Measurements from ENCODE around the gene SF3B5.
"Not testable (repeated sequence)": the region's sequence is repeated elsewhere in the genome, so short reads cannot be mapped to it uniquely, and the experiment has no call there.

SF3B5 gene

GRCh38 chr6:144095134-144096002, at the start of gene SF3B5:
SF3B5 (minus strand) TSS chr6:144095573; CDS start chr6:144095497, 76 bp downstream.
- peak; percentile 88 to 95 (median 94) for DNase-seq (ENCODE audit: low read depth in 3 of 3)

DNA sequence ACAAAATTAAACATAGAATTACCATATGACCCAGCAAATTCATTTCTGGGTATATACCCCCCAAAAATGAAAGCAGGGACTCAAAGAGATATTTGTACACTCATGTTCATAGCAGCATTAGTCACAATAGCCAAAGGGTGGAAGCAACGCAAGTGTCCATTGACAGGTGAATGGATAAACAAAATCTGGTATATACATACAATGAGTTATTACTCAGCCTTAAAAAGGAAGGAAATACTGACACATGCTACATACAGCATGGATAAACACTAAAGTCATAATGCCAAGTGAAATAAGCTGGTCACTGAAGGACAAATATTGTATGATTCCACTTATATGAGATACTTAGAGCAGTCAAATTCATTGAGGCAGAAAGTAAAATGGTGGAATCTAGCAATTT, 49.6 kb upstream of the SF3B5 start:
- no peak for DNase-seq (ENCODE audit: low read depth in 3 of 3)

GRCh38 chr6:144143878-144144277, 48.5 kb upstream of the SF3B5 start:
- no peak for DNase-seq (ENCODE audit: low read depth in 3 of 3)

DNA sequence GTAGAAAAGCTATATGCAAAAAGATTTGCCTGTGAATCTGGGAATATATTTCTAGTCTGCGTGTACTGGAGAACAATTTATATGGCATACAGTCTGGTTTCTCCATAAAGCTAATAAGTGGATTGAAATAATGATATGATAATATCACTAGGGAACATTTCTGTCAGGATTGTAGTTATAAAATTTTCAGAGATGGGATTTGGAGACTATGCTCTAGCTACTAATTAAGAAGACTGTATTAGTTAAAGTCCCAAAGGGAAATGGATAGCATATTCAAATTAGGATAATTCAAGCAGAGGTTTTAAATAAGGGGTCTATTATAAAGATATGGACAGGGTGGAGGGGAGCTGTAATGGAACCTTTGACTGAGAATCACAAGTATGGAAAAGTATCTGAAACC, 47.7 kb upstream of the SF3B5 start:
- no peak for DNase-seq (ENCODE audit: low read depth in 3 of 3)

DNA sequence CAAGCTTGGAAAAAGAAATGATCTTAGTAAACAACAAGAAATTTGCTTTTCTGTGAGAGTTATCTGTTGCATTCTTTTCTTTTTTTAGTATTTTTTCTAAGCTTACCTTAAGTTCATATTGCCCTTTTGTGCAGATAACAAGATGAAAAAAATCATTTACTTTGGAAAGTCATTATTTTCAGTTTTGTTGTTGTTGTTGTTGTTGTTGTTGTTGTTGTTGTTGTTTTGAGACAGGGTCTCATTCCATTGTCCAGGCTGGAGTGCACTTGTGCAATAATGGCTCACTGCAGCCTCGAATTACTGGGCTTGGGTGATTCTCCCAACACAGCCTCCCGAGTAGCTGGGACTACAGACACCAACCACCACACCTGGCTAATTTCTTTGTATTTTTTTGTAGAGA, 46.1 kb upstream of the SF3B5 start:
- DNase-seq (ENCODE audit: low read depth in 3 of 3) = no peak

- no peak for DNase-seq (ENCODE audit: low read depth in 3 of 3)
These were observed 45.5 kb upstream of the SF3B5 start for GRCh38 chr6:144140867-144141266.

DNA sequence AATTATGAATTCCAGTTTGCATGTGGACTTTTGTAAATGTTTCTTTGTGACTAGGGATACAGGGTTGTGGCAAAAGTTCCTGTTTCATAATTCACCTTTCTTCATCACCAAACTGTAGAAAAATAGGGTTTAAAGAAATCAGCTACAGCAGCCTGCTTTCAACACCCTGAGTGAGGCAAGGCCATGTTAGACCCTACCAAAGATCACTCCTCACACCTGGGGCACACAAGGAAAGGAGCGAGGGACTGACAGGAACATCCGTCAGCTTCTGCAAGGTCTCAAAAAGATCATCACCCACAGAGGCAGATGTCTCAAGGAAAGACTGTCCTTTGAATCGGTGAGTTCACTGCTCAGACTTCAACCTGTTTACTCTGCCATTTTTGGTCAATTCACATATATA, 44.4 kb upstream of the SF3B5 start:
- DNase-seq (ENCODE audit: low read depth in 3 of 3) = no peak

GRCh38 chr6:144138542-144138941, 43.2 kb upstream of the SF3B5 start:
- DNase-seq (ENCODE audit: low read depth in 3 of 3) = no peak

GRCh38 chr6:144134737-144135136, 39.4 kb upstream of the SF3B5 start:
- no peak for DNase-seq (ENCODE audit: low read depth in 3 of 3)

GRCh38 chr6:144134176-144134575, 38.8 kb upstream of the SF3B5 start:
- DNase-seq (ENCODE audit: low read depth in 3 of 3) = no peak

GRCh38 chr6:144133225-144133821, 38.0 kb upstream of the SF3B5 start:
- no peak for DNase-seq (ENCODE audit: low read depth in 3 of 3)

- DNase-seq (ENCODE audit: low read depth in 3 of 3) = not testable (repeated sequence)
These were observed 36.9 kb upstream of the SF3B5 start for GRCh38 chr6:144132167-144132690.

- DNase-seq (ENCODE audit: low read depth in 3 of 3) = no peak
These were observed 35.9 kb upstream of the SF3B5 start for GRCh38 chr6:144131248-144131709.

DNA sequence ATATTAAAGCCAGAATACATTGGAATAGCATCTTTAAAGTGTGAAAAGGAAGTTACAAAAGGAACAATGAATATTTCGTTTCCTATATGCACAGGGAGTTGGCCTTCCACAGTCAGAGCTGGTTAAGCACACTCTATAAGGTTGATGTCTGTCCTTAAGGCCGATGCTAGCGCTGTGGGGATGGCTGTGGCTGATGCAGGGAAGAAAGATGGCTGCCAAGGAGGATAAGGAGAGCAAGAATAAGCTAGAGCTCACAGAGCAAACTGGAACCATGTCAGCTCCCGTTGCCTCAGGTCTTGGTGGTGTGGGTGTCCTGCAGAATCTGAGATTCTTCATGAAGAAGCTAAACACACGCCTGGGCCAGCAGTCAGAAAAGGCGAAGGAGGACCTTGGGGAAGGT, 34.1 kb upstream of the SF3B5 start:
- DNase-seq (ENCODE audit: low read depth in 3 of 3) = no peak

DNA sequence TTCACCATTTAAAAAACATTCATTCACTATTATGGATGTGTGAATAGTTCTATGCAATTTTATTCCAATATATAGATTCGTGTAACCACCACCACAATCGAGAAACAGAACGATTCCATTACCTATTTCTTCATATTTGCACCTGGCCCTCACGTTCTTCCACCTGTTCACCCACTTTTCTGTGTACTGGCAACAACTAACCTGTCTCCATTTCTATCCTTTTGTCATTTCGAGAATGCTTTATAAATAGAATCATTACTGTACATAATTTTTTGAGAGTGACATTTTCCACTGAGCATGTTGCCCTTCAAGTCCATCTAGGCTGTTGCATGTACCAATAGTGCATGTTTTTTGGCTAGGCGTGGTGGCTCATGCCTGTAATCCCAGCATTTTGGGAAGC, 31.7 kb upstream of the SF3B5 start:
- DNase-seq (ENCODE audit: low read depth in 3 of 3) = no peak

- no peak for DNase-seq (ENCODE audit: low read depth in 3 of 3)
These were observed 28.5 kb upstream of the SF3B5 start for GRCh38 chr6:144123836-144124235.

GRCh38 chr6:144123421-144123820, 28.0 kb upstream of the SF3B5 start:
- DNase-seq (ENCODE audit: low read depth in 3 of 3) = no peak

- no peak for DNase-seq (ENCODE audit: low read depth in 3 of 3)
These were observed 27.5 kb upstream of the SF3B5 start for GRCh38 chr6:144122861-144123260.

DNA sequence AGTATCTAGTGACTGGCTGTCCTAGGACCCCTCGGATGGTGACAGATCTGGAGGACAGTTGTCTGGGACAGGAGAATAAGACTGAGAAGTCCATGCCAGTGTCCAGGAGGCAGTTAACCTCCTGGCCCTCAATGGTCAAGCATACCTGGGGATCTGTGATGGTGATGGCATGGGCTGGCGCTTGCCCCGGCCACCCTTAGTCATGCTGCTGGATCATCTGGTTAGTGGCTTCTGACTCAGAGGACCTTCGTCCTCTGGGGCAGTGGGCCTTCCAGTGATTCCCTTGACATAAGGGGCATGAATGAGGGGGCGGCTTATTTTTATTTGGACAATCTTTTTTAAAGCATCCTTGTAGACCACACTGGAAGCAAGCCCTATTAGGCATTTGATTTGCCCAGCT, 24.0 kb upstream of the SF3B5 start:
- DNase-seq (ENCODE audit: low read depth in 3 of 3) = no peak

DNA sequence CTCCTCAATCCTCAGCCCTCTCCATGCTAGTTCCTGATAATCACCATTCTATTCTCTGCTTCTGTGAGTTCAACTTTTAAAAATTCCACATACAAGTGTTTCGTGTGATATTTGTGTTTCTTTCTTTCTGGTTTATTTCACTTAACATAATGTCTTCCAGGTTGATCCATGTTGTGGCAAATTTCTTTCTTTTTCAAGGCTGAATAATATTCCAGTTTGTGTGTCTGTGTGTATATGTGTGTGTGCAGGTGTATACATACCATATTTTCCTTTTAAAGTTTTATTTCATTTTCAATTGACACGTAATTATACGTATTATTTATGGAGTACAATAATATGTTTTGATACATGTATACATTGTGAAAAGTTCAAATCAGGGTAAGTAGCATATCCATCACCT, 19.8 kb upstream of the SF3B5 start:
- DNase-seq (ENCODE audit: low read depth in 3 of 3) = no peak

DNA sequence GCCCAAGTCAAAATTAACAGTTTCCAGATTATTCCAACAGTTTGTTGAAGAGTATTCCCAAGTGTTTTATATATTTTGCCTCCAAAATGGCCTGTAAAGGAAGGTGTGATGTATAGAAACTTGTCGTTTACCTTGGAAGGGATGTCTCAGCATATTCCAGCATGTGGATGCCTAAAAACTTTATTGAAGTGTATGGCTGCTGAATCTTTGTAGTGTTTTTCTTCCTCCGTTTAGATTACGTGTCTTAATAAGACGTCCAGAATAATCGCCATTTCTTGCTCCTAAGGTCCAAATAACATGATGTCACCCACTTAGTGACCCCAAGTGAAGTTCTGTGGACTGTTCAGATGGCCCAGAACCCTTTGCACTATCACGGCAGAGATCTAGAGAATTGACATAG, 18.0 kb upstream of the SF3B5 start:
- DNase-seq (ENCODE audit: low read depth in 3 of 3) = no peak

DNA sequence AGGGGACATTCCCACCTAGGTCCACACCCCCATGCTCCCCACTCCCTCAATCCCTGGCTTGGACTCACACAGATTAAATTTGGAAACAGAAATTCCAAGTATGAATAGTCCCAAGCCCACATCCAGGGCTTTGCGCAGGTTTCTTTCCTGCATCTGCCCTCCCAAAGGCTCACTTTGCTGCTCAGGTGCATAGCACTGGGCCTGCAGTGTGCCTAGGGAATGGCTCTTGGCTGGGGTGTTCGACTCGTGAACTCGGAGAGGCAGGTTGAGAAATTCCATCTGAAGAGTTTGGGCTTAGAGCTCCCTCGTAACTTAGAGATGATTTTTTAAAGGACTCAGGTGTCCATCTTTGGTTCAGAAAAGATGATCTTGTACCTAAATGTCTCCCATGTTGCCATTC, 14.8 kb upstream of the SF3B5 start:
- DNase-seq (ENCODE audit: low read depth in 3 of 3) = no peak

DNA sequence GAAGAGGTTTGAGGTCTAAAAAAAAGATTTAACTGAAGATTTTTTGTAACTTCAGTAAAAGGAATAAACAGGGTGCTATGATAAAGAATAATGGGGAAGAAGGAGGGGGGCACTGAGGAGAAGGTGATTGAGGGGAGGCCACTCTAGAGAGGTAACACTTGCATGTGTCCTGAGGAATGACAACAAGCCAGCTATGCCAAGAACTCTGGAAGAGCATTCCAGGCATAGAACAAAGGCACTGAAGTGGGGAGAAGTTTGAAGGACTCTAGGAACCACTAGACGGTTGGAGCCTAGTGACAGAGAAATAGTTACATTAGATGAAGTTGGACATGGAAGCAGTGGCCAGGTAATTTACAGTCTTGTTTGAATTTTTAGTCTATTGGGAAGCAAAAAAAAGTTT, 10.8 kb upstream of the SF3B5 start:
- no peak for DNase-seq (ENCODE audit: low read depth in 3 of 3)
